GM18517 (cell line): ENCODE results near the gene TAL2.

Experiments used
- ATAC-seq: cut with Tn5 transposase; IDR thresholded peaks from one replicate; pipeline ENCODE4 v1.9.1; 2021; ENCODE audit warnings: mild to moderate bottlenecking, moderate library complexity; ENCODE audit not compliant: unreplicated experiment

Gene TAL2

GRCh38 chr9:105673850-105674387, 11.7 kb downstream of the TAL2 start:
- no peak for ATAC-seq

- ATAC-seq = no peak
These were observed 14.2 kb downstream of the TAL2 start for GRCh38 chr9:105676351-105676923.

GRCh38 chr9:105678163-105678562, 15.9 kb downstream of the TAL2 start:
- no peak for ATAC-seq

- no peak for ATAC-seq
These were observed 16.5 kb downstream of the TAL2 start for GRCh38 chr9:105678781-105679180.

- ATAC-seq = no peak
These were observed 17.2 kb downstream of the TAL2 start for GRCh38 chr9:105679257-105680022.

GRCh38 chr9:105681313-105681712, 19.1 kb downstream of the TAL2 start:
- no peak for ATAC-seq

GRCh38 chr9:105681724-105682123, 19.5 kb downstream of the TAL2 start:
- no peak for ATAC-seq

GRCh38 chr9:105683688-105684275, 21.5 kb downstream of the TAL2 start:
- no peak for ATAC-seq

GRCh38 chr9:105686936-105687335, 24.7 kb downstream of the TAL2 start:
- ATAC-seq = no peak

- ATAC-seq = no peak
These were observed 28.5 kb downstream of the TAL2 start for GRCh38 chr9:105690742-105691141.

- peak; percentile 26 for ATAC-seq
These were observed 31.4 kb downstream of the TAL2 start for GRCh38 chr9:105693435-105694189.

- peak; percentile 55 for ATAC-seq
These were observed 32.1 kb downstream of the TAL2 start, which contains the start of gene TMEM38B for GRCh38 chr9:105694190-105694847. Gene TMEM38B, plus strand, starts transcription at chr9:105694541. Its CDS starts 120 bp downstream, at chr9:105694661.

- peak; percentile 59 for ATAC-seq
These were observed 32.8 kb downstream of the TAL2 start for GRCh38 chr9:105694848-105695581.

GRCh38 chr9:105696219-105696793, 34.0 kb downstream of the TAL2 start:
- ATAC-seq = no peak

- ATAC-seq = no peak
These were observed 35.6 kb downstream of the TAL2 start for GRCh38 chr9:105697871-105698270.

- no peak for ATAC-seq
These were observed 36.2 kb downstream of the TAL2 start for GRCh38 chr9:105698348-105698870.

GRCh38 chr9:105700668-105701067, 38.4 kb downstream of the TAL2 start:
- ATAC-seq = no peak

- ATAC-seq = no peak
These were observed 38.9 kb downstream of the TAL2 start for GRCh38 chr9:105701145-105701544.

GRCh38 chr9:105702207-105702606, 40.0 kb downstream of the TAL2 start:
- no peak for ATAC-seq
